H9 (cell line): ENCODE results near the gene ACSBG1. TPM values are rescaled to one million over a fixed set of nuclear protein-coding genes. Genes with fewer than 3 reads are reported as not detected.

Experiments
- DNase-seq: peaks from one replicate; pipeline ENCODE4 v3.0.0-alpha.2; 2017
- H2AFZ ChIP-seq: one replicate; pipeline ENCODE4 v1.6.1; 2013; ENCODE audit warnings: mild to moderate bottlenecking, low read length, control low read depth, moderate library complexity
- H2AK5ac ChIP-seq: 2 replicates; pipeline ENCODE4 v1.6.1; 2013; ENCODE audit warnings: low read length, control low read depth, mixed read lengths; ENCODE audit not compliant: insufficient read length
- H2BK120ac ChIP-seq: one replicate; pipeline ENCODE4 v1.6.1; 2013; ENCODE audit warnings: low read depth, mild to moderate bottlenecking, low read length, control low read depth, inconsistent platforms; ENCODE audit not compliant: poor library complexity, severe bottlenecking
- H2BK12ac ChIP-seq: 2 replicates; pipeline ENCODE4 v1.6.1; 2013; ENCODE audit warnings: low read length, control low read depth, mixed read lengths, low read depth; ENCODE audit not compliant: insufficient read length
- H2BK15ac ChIP-seq: 2 replicates; pipeline ENCODE4 v1.6.1; 2013; ENCODE audit warnings: low read depth, low read length, control low read depth
- H2BK20ac ChIP-seq: one replicate; pipeline ENCODE4 v1.6.1; 2013; ENCODE audit warnings: low read depth, mild to moderate bottlenecking, low read length, control low read depth, inconsistent platforms; ENCODE audit not compliant: poor library complexity, severe bottlenecking
- H2BK5ac ChIP-seq: 2 replicates; pipeline ENCODE4 v1.6.1; 2013; ENCODE audit warnings: low read length, control low read depth, mixed read lengths; ENCODE audit not compliant: insufficient read length
- H3K14ac ChIP-seq: 2 replicates; pipeline ENCODE4 v1.6.1; 2013; ENCODE audit warnings: low read length, control low read depth; ENCODE audit not compliant: insufficient read depth
- H3K18ac ChIP-seq: 2 replicates; pipeline ENCODE4 v1.6.1; 2013; ENCODE audit warnings: low read depth, mild to moderate bottlenecking, mixed read lengths, low read length, control low read depth; ENCODE audit not compliant: insufficient read length
- H3K23ac ChIP-seq: 2 replicates; pipeline ENCODE4 v1.6.1; 2013; ENCODE audit warnings: low read length, control low read depth, mixed read lengths, low read depth; ENCODE audit not compliant: insufficient read length
- H3K23me2 ChIP-seq: 2 replicates; pipeline ENCODE4 v1.6.1; 2013; ENCODE audit warnings: low read depth, mild to moderate bottlenecking, mixed read lengths, low read length, control low read depth; ENCODE audit not compliant: insufficient read length, poor library complexity, severe bottlenecking
- H3K27ac ChIP-seq: 2 replicates; pipeline ENCODE4 v1.5.1; 2013; ENCODE audit warnings: low read length, control low read depth, mixed read lengths, low read depth; ENCODE audit not compliant: insufficient read length
- H3K27me3 ChIP-seq: 2 replicates; pipeline ENCODE4 v1.6.1; 2013; ENCODE audit warnings: low read length, control low read depth, inconsistent platforms; ENCODE audit not compliant: insufficient read depth
- H3K4ac ChIP-seq: 2 replicates; pipeline ENCODE4 v1.6.1; 2013; ENCODE audit warnings: low read depth, mild to moderate bottlenecking, control low read depth, inconsistent platforms, low read length, moderate library complexity
- H3K4me1 ChIP-seq: 2 replicates; pipeline ENCODE4 v1.6.1; 2013; ENCODE audit warnings: low read length, control low read depth, inconsistent platforms; ENCODE audit not compliant: insufficient read depth
- H3K4me2 ChIP-seq: 2 replicates; pipeline ENCODE4 v1.6.1; 2013; ENCODE audit warnings: low read length, control low read depth, mixed read lengths; ENCODE audit not compliant: insufficient read length, insufficient read depth
- H3K56ac ChIP-seq: 2 replicates; pipeline ENCODE4 v1.6.1; 2013; ENCODE audit warnings: low read depth, mild to moderate bottlenecking, mixed read lengths, low read length, control low read depth; ENCODE audit not compliant: insufficient read length
- H3K79me1 ChIP-seq: 2 replicates; pipeline ENCODE4 v1.6.1; 2013; ENCODE audit warnings: low read depth, mild to moderate bottlenecking, moderate library complexity, low read length, control low read depth, inconsistent platforms; ENCODE audit not compliant: insufficient read depth, poor library complexity, severe bottlenecking
- H3K79me2 ChIP-seq: 2 replicates; pipeline ENCODE4 v1.6.1; 2013; ENCODE audit warnings: low read length, control low read depth, inconsistent platforms; ENCODE audit not compliant: insufficient read depth
- H3K9ac ChIP-seq: 2 replicates; pipeline ENCODE4 v1.6.1; 2013; ENCODE audit warnings: low read length, control low read depth, mixed read lengths; ENCODE audit not compliant: insufficient read length; ENCODE audit errors: extremely low read depth
- H3K9me3 ChIP-seq: one replicate; pipeline ENCODE4 v1.6.1; 2013; ENCODE audit warnings: low read depth, low read length, inconsistent platforms; ENCODE audit not compliant: control insufficient read depth
- H3T11ph ChIP-seq: one replicate; pipeline ENCODE4 v1.6.1; 2013; ENCODE audit warnings: mild to moderate bottlenecking, low read length, control low read depth, inconsistent platforms
- H4K20me1 ChIP-seq: one replicate; pipeline ENCODE4 v1.6.1; 2013; ENCODE audit not compliant: control insufficient read depth, insufficient read length, insufficient read depth
- H4K5ac ChIP-seq: 2 replicates; pipeline ENCODE4 v1.6.1; 2013; ENCODE audit warnings: low read depth, mild to moderate bottlenecking, mixed read lengths, low read length, control low read depth; ENCODE audit not compliant: insufficient read length
- H4K8ac ChIP-seq: replicated peaks from 2 replicates; pipeline ENCODE4 v1.6.1; 2013; ENCODE audit warnings: low read length, control low read depth, mixed read lengths, low read depth; ENCODE audit not compliant: insufficient read length
- H4K91ac ChIP-seq: 2 replicates; pipeline ENCODE4 v1.6.1; 2013; ENCODE audit warnings: low read depth, mild to moderate bottlenecking, moderate library complexity, mixed read lengths, low read length, control low read depth; ENCODE audit not compliant: insufficient read length
- H3K27ac Mint-ChIP-seq, 3 experiments: 2 replicates in 2 of 3; 3 replicates in 1 of 3; pipeline ENCODE4 v1.8.0; 2020 to 2021; ENCODE audit warnings: mixed read lengths in 3 of 3, mild to moderate bottlenecking in 1 of 3, moderate library complexity in 1 of 3
- H3K27me3 Mint-ChIP-seq: 2 replicates; pipeline ENCODE4 v1.8.0; 2021; ENCODE audit warnings: low read depth, mild to moderate bottlenecking, moderate library complexity, mixed read lengths
- H3K36me3 Mint-ChIP-seq, 3 experiments: 2 replicates in 2 of 3; 3 replicates in 1 of 3; pipeline ENCODE4 v1.8.0; 2020 to 2021; ENCODE audit warnings: low read depth in 3 of 3, mixed read lengths in 3 of 3; ENCODE audit not compliant: insufficient read depth in 1 of 3
- H3K4me1 Mint-ChIP-seq, 2 experiments: 2 replicates each; pipeline ENCODE4 v1.8.0; 2020; ENCODE audit warnings: mixed read lengths in 2 of 2
- H3K4me3 Mint-ChIP-seq, 2 experiments: 2 replicates in 1 of 2; 3 replicates in 1 of 2; pipeline ENCODE4 v1.8.0; 2020 to 2021; ENCODE audit warnings: mild to moderate bottlenecking in 2 of 2, mixed read lengths in 2 of 2, moderate library complexity in 1 of 2
- H3K9me3 Mint-ChIP-seq, 2 experiments: 2 replicates in 1 of 2; 3 replicates in 1 of 2; pipeline ENCODE4 v1.8.0; 2020; ENCODE audit warnings: mild to moderate bottlenecking in 2 of 2, mixed read lengths in 2 of 2, moderate library complexity in 1 of 2
- CTCF ChIP-seq: fragments of 200-600 bp; sonication (generic); conservative IDR thresholded peaks from 3 replicates; pipeline ENCODE4 v1.8.0; 2021; ENCODE audit warnings: antibody characterized with exemption, mild to moderate bottlenecking
- WGBS: extraction: QIAGEN DNeasy Blood & Tissue Kit; methylation state at CpG from one replicate; pipeline ENCODE4 v1.1.7; 2013; ENCODE audit warnings: missing lambda C conversion rate, low lambda C conversion rate, mixed read lengths; ENCODE audit not compliant: insufficient read length; ENCODE audit errors: extremely low coverage; 5-methylcytosine and 5-hydroxymethylcytosine counted together
- total RNA-seq: library from RNA; stranded (reverse); gene quantifications from 2 replicates; pipeline ENCODE4 v1.2.1, GENCODE V29; 2021

ACSBG1 gene
- total RNA-seq, 1 experiment from 2014 or later = 2.2 TPM

GRCh38 chr15:78159395-78159794 is 75.0 kb downstream of the ACSBG1 start:
- Mint-ChIP-seq H3K27me3 (no peaks in the 10 kb centered on the region), H3K27ac (no peak overlapping the region), H3K4me3 (no peak overlapping the region), H3K4me1 (peaks cover 26 to 30% of the 10 kb centered on the region in 2 experiments), H3K9me3 (no peaks in the 10 kb centered on the region), H3K36me3 (peaks cover 0 to 34% (median 13%) of the 10 kb centered on the region in 3 experiments; a peak in 4 of 7 replicates)
- Histone ChIP-seq H3K79me2 (no peaks in the 10 kb centered on the region), H3K9ac (no peak overlapping the region), H2BK15ac (no peak overlapping the region), H4K20me1 (no peaks in the 10 kb centered on the region), H3K56ac (no peak overlapping the region), H4K8ac (no peak overlapping the region), H3K23me2 (no peaks in the 10 kb centered on the region), H3K4me2 (no peak overlapping the region), H2BK120ac (no peak overlapping the region), H3K9me3 (no peaks in the 10 kb centered on the region), H4K91ac (no peak overlapping the region), H3K18ac (no peak overlapping the region), H3K4ac (no peak overlapping the region), H3K23ac (no peak overlapping the region), H3K79me1 (no peaks in the 10 kb centered on the region), H2AFZ (no peak overlapping the region), H3K27ac (no peak overlapping the region), H3T11ph (no peak overlapping the region), H3K27me3 (no peaks in the 10 kb centered on the region), H4K5ac (no peak overlapping the region), H2BK5ac (no peak overlapping the region), H3K4me1 (no peaks in the 10 kb centered on the region), H2AK5ac (no peak overlapping the region), H3K14ac (no peak overlapping the region), H2BK12ac (no peak overlapping the region), H2BK20ac (no peak overlapping the region)
- WGBS = no CpG with 5 or more reads among the region's 3 CpGs
- TF ChIP-seq CTCF = no peak
- DNase-seq = no peak
